ENCODE data around the gene ARIH2.

- TF ChIP-seq POLR2A (IDR thresholded peaks at IDR 0.05; ENCODE audit: low read length) = no peak
- no peak for TF ChIP-seq GATA1 (IDR thresholded peaks at IDR 0.05; ENCODE audit: low read depth, low read length)
Observed at GRCh38 chr3:48951764-48952163, 33.1 kb downstream of the ARIH2 start.

Data from erythroblast (primary cell).